ENCODE results near the gene TPRG1.

TPRG1 gene

GRCh38 chr3:189275182-189275581 lies 103.4 kb downstream of the TPRG1 start:
- H3K4me3 ChIP-seq (ENCODE audit: low read depth, low read length): no peak overlapping the region
- ChIA-PET CTCF (interaction anchor here (0.7 to 3.1 kb wide), 3 partner anchors 26 to 686 kb away, joined by 3 to 33 read pairs (median 5); no protein-coding TSS in a partner anchor), POLR2A (interaction anchor here (0.6 kb wide), 1 partner anchor 45 kb away, joined by 4 read pairs; no protein-coding TSS in a partner anchor)
- no peak for DNase-seq (ENCODE audit: low read depth, low spot score)
- no peak for TF ChIP-seq CTCF (IDR thresholded peaks at IDR 0.05; ENCODE audit: insufficient read depth, low read length, missing control alignments)

GRCh38 chr3:189275852-189276251 lies 104.1 kb downstream of the TPRG1 start:
- ChIA-PET CTCF (interaction anchor here (0.7 to 3.1 kb wide), 4 partner anchors 25 to 685 kb away, joined by 3 to 33 read pairs (median 7); no protein-coding TSS in a partner anchor), POLR2A (interaction anchor here (0.6 kb wide), 1 partner anchor 45 kb away, joined by 4 read pairs; no protein-coding TSS in a partner anchor)
- no peak overlapping the region for H3K4me3 ChIP-seq (ENCODE audit: low read depth, low read length)
- DNase-seq (ENCODE audit: low read depth, low spot score): no peak
- no peak for TF ChIP-seq CTCF (IDR thresholded peaks at IDR 0.05; ENCODE audit: insufficient read depth, low read length, missing control alignments)

- DNase-seq (ENCODE audit: low read depth, low spot score): peak; percentile 85
- no peak overlapping the region for H3K4me3 ChIP-seq (ENCODE audit: low read depth, low read length)
- ChIA-PET POLR2A (interaction anchor here (0.7 kb wide), 1 partner anchor 15 kb away, joined by 3 read pairs; no protein-coding TSS in a partner anchor), CTCF (interaction anchor here (1.0 to 3.1 kb wide), 6 partner anchors 8 to 1536 kb away, joined by 3 to 33 read pairs (median 6); no protein-coding TSS in a partner anchor)
- TF ChIP-seq CTCF (IDR thresholded peaks at IDR 0.05; ENCODE audit: insufficient read depth, low read length, missing control alignments): no peak
These were observed 104.9 kb downstream of the TPRG1 start for GRCh38 chr3:189276444-189277219.

GRCh38 chr3:189277711-189278110 lies 105.9 kb downstream of the TPRG1 start:
- no peak for TF ChIP-seq CTCF (IDR thresholded peaks at IDR 0.05; ENCODE audit: insufficient read depth, low read length, missing control alignments)
- CTCF ChIA-PET: interaction anchor here (0.5 to 3.1 kb wide), 7 partner anchors 9 to 1537 kb away, joined by 3 to 33 read pairs (median 3); no protein-coding TSS in a partner anchor
- POLR2A ChIA-PET: no interaction called here
- no peak for DNase-seq (ENCODE audit: low read depth, low spot score)
- H3K4me3 ChIP-seq (ENCODE audit: low read depth, low read length): no peak overlapping the region

- CTCF ChIA-PET: interaction anchor here (2.3 kb wide), 1 partner anchor 672 kb away, joined by 9 read pairs; no protein-coding TSS in a partner anchor
- no peak overlapping the region for H3K4me3 ChIP-seq (ENCODE audit: low read depth, low read length)
- POLR2A ChIA-PET: no interaction called here
- no peak for DNase-seq (ENCODE audit: low read depth, low spot score)
- no peak for TF ChIP-seq CTCF (IDR thresholded peaks at IDR 0.05; ENCODE audit: insufficient read depth, low read length, missing control alignments)
These were observed 106.5 kb downstream of the TPRG1 start for GRCh38 chr3:189278221-189278620.

- ChIA-PET CTCF (interaction anchor here (0.9 to 1.8 kb wide), 4 partner anchors 9 to 666 kb away, joined by 5 to 9 read pairs (median 6); no protein-coding TSS in a partner anchor), POLR2A (interaction anchor here (0.7 kb wide), 1 partner anchor 24 kb away, joined by 4 read pairs; no protein-coding TSS in a partner anchor)
- H3K4me3 ChIP-seq (ENCODE audit: low read depth, low read length): no peak overlapping the region
- no peak for TF ChIP-seq CTCF (IDR thresholded peaks at IDR 0.05; ENCODE audit: insufficient read depth, low read length, missing control alignments)
- DNase-seq (ENCODE audit: low read depth, low spot score): no peak
These were observed 110.4 kb downstream of the TPRG1 start for GRCh38 chr3:189282189-189282588.

Measured in AG04449 (cell line).